MCF 10A (cell line): Measurements from ENCODE around the gene ZNF532. TPM values are rescaled to one million over a fixed set of nuclear protein-coding genes. Genes with fewer than 3 reads are reported as not detected.

Source experiments
- BruUV-seq: library from RNA; stranded (reverse); fragments of 400-500 nt; replicated peaks from 2 replicates; lab custom pipeline; 2021; lab: Mats Ljungman, UMichigan
- CTCF ChIA-PET: fragments of 300-600 bp; sonication (Branson Sonifier 250); formaldehyde crosslinking; extraction: SDS; loops from one replicate; lab custom pipeline; 2021; ENCODE audit warnings: antibody characterized with exemption, inconsistent platforms; lab: Yijun Ruan, JAX
- POLR2A ChIA-PET: fragments of 300-600, 350-650 bp; sonication (Branson Sonifier 250); formaldehyde crosslinking; extraction: SDS; loops from one replicate; lab custom pipeline; 2020; ENCODE audit warnings: antibody characterized with exemption, inconsistent platforms; lab: Yijun Ruan, JAX
- DNase-seq: peaks from one replicate; pipeline ENCODE4 v3.0.0-alpha.2; 2018; ENCODE audit not compliant: unreplicated experiment
- H3K27ac Mint-ChIP-seq: one replicate; pipeline ENCODE4 v1.8.0; 2022; ENCODE audit warnings: mild to moderate bottlenecking, low read depth, mixed read lengths; ENCODE audit not compliant: unreplicated experiment
- H3K27me3 Mint-ChIP-seq: one replicate; pipeline ENCODE4 v1.8.0; 2022; ENCODE audit warnings: mixed read lengths; ENCODE audit not compliant: insufficient read depth, unreplicated experiment
- H3K36me3 Mint-ChIP-seq: one replicate; pipeline ENCODE4 v1.8.0; 2022; ENCODE audit warnings: mild to moderate bottlenecking, moderate library complexity, mixed read lengths; ENCODE audit not compliant: insufficient read depth, unreplicated experiment
- H3K4me1 Mint-ChIP-seq: one replicate; pipeline ENCODE4 v1.8.0; 2022; ENCODE audit warnings: mixed read lengths; ENCODE audit not compliant: insufficient read depth, unreplicated experiment
- H3K4me3 Mint-ChIP-seq: one replicate; pipeline ENCODE4 v1.8.0; 2022; ENCODE audit warnings: mild to moderate bottlenecking, moderate library complexity, mixed read lengths; ENCODE audit not compliant: unreplicated experiment
- H3K9me3 Mint-ChIP-seq: one replicate; pipeline ENCODE4 v1.8.0; 2022; ENCODE audit warnings: mixed read lengths; ENCODE audit not compliant: unreplicated experiment
- CTCF ChIP-seq: fragments of 200-600 bp; IDR thresholded peaks from one replicate; pipeline ENCODE4 v1.8.0; 2022; ENCODE audit warnings: antibody characterized with exemption, mild to moderate bottlenecking; ENCODE audit not compliant: unreplicated experiment
- intact Hi-C: fragments of 100-400 bp; cut with micrococcal nuclease; formaldehyde crosslinking; loops from 2 replicates; pipeline ENCODE4 v1.14.1; 2022
- total RNA-seq: library from RNA; stranded (reverse); gene quantifications from 2 replicates; pipeline ENCODE4 v1.2.3, GENCODE V29; 2022

ZNF532 gene
- total RNA-seq, 1 experiment from 2014 or later = 64.1 TPM

GRCh38 chr18:58838165-58838860 lies 26.4 kb upstream of the ZNF532 start:
- BruUV-seq = no TSS peak

GRCh38 chr18:58838946-58839345 lies 25.7 kb upstream of the ZNF532 start:
- H3K4me1 Mint-ChIP-seq = no peaks in the 10 kb centered on the region
- no peak overlapping the region for H3K27ac Mint-ChIP-seq
- intact Hi-C loops = no loop called here
- POLR2A ChIA-PET = interaction anchor here (1.3 kb wide), 1 partner anchor 11 kb away, joined by 5 read pairs; no protein-coding TSS in a partner anchor
- CTCF ChIA-PET = interaction anchor here (0.6 to 1.4 kb wide), 2 partner anchors 11 to 232 kb away, joined by 3 read pairs; no protein-coding TSS in a partner anchor
- no peak for TF ChIP-seq CTCF
- H3K36me3 Mint-ChIP-seq = no peaks in the 10 kb centered on the region
- H3K4me3 Mint-ChIP-seq = no peak overlapping the region
- DNase-seq = no peak
- H3K27me3 Mint-ChIP-seq = no peaks in the 10 kb centered on the region
- no peaks in the 10 kb centered on the region for H3K9me3 Mint-ChIP-seq
- BruUV-seq = no TSS peak

More at GRCh38 chr18:58838165-58838860, 26.4 kb upstream of the ZNF532 start:
- H3K27me3 Mint-ChIP-seq = no peaks in the 10 kb centered on the region
- ChIA-PET CTCF (interaction anchor here (0.6 to 1.4 kb wide), 2 partner anchors 12 to 233 kb away, joined by 3 read pairs; no protein-coding TSS in a partner anchor), POLR2A (interaction anchor here (1.3 kb wide), 1 partner anchor 12 kb away, joined by 5 read pairs; no protein-coding TSS in a partner anchor)
- H3K4me3 Mint-ChIP-seq = no peak overlapping the region
- no peak overlapping the region for H3K27ac Mint-ChIP-seq
- H3K4me1 Mint-ChIP-seq = no peaks in the 10 kb centered on the region
- intact Hi-C loops = no loop called here
- no peak for DNase-seq
- TF ChIP-seq CTCF = no peak
- no peaks in the 10 kb centered on the region for H3K36me3 Mint-ChIP-seq
- H3K9me3 Mint-ChIP-seq = no peaks in the 10 kb centered on the region

DNA sequence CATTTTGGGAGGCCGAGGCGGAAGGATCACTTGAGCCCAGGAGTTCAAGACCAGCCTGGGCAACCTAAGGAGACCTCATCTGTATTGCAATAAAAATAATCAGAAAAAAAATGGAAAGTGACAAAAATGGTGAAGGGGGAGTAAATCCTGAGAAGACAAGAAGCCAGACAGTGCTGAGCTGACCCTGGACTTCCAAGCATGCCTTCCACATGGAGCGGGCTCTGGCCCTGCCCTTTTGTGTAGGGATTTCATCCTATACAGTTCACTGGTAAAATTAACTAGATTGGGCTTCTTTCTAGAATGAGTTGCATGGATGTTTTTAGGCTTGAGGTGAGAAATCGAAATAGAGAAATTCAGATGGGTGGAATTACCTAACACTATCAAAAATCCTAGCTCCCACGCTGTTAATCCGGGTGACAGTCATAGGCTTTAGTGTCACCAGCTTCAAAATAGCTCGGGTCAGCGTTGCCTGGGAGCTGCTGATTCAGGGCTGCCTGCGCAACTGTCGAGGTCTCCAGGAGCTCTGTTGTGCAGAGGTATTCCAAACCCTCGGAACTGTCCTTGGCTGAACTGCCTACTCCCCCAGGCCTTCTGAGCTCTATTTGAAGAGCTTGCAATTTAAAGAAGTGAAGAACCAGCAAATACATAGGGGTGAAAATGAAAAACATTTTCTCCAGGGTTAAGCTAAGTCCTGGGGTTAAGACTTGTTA lies 21.5 kb upstream of the ZNF532 start:
- POLR2A ChIA-PET = no interaction called here
- Mint-ChIP-seq H3K27ac (no peak overlapping the region), H3K9me3 (no peaks in the 10 kb centered on the region)

More for the DNA sequence above, 21.5 kb upstream of the ZNF532 start:
- H3K27me3 Mint-ChIP-seq = no peaks in the 10 kb centered on the region
- H3K4me3 Mint-ChIP-seq = no peak overlapping the region
- intact Hi-C loops = no loop called here
- CTCF ChIA-PET = interaction anchor here (0.6 to 1.5 kb wide), 5 partner anchors 14 to 218 kb away, joined by 3 to 6 read pairs (median 3); no protein-coding TSS in a partner anchor
- no peak for DNase-seq
- H3K4me1 Mint-ChIP-seq = peaks cover 14% of the 10 kb centered on the region
- no TSS peak for BruUV-seq
- TF ChIP-seq CTCF = no peak
- H3K36me3 Mint-ChIP-seq = no peaks in the 10 kb centered on the region
